DOHH2 (cell line): ENCODE results near the gene KIF26B.

Source experiments
- CTCF ChIP-seq: fragments of 200-600 bp; sonication (generic); IDR thresholded peaks from one replicate; pipeline ENCODE4 v1.5.1; 2014; ENCODE audit warnings: antibody characterized with exemption, mild to moderate bottlenecking, low read depth, low read length; ENCODE audit not compliant: poor library complexity, severe bottlenecking
- EZH2phosphoT487 ChIP-seq: fragments of 200-600 bp; sonication (generic); IDR thresholded peaks from 2 replicates; pipeline ENCODE4 v1.6.1; 2017; ENCODE audit warnings: borderline replicate concordance, mild to moderate bottlenecking, antibody characterized with exemption, low read length, moderate library complexity, mixed read lengths

- no peak for TF ChIP-seq CTCF
- TF ChIP-seq EZH2phosphoT487 = no peak
Measured at GRCh38 chr1:245657371-245657770, 502.6 kb downstream of the KIF26B start.
